ENCODE measurements around the gene CLASP1. TPM values are rescaled to one million over a fixed set of nuclear protein-coding genes. Genes with fewer than 3 reads are reported as not detected.

The CLASP1 gene
- total and polyA plus RNA-seq, 2 donors (not counting 3 experiments of a cell fraction or from before 2014, with no cell fraction given) = 10.0 to 57.9 TPM

DNA sequence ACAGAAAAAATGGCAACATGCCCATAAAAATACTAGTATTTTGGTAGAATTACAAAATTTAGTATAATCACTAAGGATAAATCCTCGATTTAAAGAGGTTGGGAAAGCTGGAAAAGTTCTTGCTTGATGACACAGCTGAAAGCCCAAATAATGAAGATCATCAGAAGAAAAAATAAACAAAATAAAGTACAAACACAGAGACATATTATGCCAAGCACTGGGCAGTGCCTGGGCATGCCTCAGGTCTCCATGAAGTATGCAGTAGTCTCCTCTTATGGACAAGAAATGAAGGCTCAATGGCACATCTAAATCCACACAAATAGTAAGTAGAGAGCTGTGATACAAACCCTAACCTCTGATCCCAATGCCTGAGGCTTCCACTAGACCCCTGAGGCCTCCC is 60.9 kb downstream of the CLASP1 start:
- BruUV-seq (replicated peaks) = no TSS peak
- H3K9me1 ChIP-seq (replicated peaks; ENCODE audit: control insufficient read depth, extremely low read depth, insufficient read depth, low read length) = no peaks in the 10 kb centered on the region
- TF ChIP-seq, protein P1, sequence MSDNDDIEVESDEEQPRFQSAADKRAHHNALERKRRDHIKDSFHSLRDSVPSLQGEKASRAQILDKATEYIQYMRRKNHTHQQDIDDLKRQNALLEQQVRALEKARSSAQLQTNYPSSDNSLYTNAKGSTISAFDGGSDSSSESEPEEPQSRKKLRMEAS (IDR thresholded peaks at IDR 0.05; ENCODE audit: insufficient read depth, insufficient read length) = no peak
- TF ChIP-seq GATA2 (IDR thresholded peaks at IDR 0.05; ENCODE audit: insufficient read depth, insufficient read length, low read depth, low read length) (no peak), EZH2 (IDR thresholded peaks at IDR 0.05; ENCODE audit: borderline replicate concordance, low read depth, low read length, severe bottlenecking) (no peak), FOS (IDR thresholded peaks at IDR 0.05; ENCODE audit: borderline replicate concordance, insufficient read depth, low read length) (no peak), POLR2A (IDR thresholded peaks at IDR 0.05; ENCODE audit: low read depth, low read length) (no peak), JUN (IDR thresholded peaks at IDR 0.05; ENCODE audit: borderline replicate concordance, insufficient read depth, insufficient read length, low read depth) (no peak)
- TF ChIP-seq, protein P2, sequence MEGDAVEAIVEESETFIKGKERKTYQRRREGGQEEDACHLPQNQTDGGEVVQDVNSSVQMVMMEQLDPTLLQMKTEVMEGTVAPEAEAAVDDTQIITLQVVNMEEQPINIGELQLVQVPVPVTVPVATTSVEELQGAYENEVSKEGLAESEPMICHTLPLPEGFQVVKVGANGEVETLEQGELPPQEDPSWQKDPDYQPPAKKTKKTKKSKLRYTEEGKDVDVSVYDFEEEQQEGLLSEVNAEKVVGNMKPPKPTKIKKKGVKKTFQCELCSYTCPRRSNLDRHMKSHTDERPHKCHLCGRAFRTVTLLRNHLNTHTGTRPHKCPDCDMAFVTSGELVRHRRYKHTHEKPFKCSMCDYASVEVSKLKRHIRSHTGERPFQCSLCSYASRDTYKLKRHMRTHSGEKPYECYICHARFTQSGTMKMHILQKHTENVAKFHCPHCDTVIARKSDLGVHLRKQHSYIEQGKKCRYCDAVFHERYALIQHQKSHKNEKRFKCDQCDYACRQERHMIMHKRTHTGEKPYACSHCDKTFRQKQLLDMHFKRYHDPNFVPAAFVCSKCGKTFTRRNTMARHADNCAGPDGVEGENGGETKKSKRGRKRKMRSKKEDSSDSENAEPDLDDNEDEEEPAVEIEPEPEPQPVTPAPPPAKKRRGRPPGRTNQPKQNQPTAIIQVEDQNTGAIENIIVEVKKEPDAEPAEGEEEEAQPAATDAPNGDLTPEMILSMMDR (IDR thresholded peaks at IDR 0.05; ENCODE audit: extremely low read depth in 1 of 2, insufficient read depth in 1 of 2, low read depth in 1 of 2, low read length in 2 of 2) = no peak
- no peak for DNase-seq (ENCODE audit: low read depth, low spot score)
- no peak overlapping the region for H2AFZ ChIP-seq (ENCODE audit: low read depth, low read length)
- H3K4me2 ChIP-seq (ENCODE audit: insufficient read depth, low read length) = no peak overlapping the region
- no peak overlapping the region for H3K4me3 ChIP-seq (replicated peaks in 1 of 3; ENCODE audit: insufficient read depth in 1 of 3, low read depth in 1 of 3, low read length in 3 of 3)
- ChIA-PET CTCF (interaction anchor here (1.3 kb wide), 1 partner anchor 32 kb away, joined by 3 read pairs; no protein-coding TSS in a partner anchor), POLR2A (no interaction called here)
- H4K20me1 ChIP-seq (replicated peaks; ENCODE audit: control insufficient read depth, extremely low read depth, insufficient read depth, low read length) = peaks cover 3% of the 10 kb centered on the region
- peaks cover 22% of the 10 kb centered on the region for H3K79me2 ChIP-seq (ENCODE audit: control insufficient read depth, insufficient read depth, low read length)
- no peak for FAIRE-seq
- H3K4me1 ChIP-seq (ENCODE audit: control insufficient read depth, extremely low read depth, insufficient read depth, low read length) = no peaks in the 10 kb centered on the region
- intact Hi-C loops (cut with micrococcal nuclease) (no loop called here), dilution Hi-C loops (cut with MboI; ENCODE audit: extremely low pct_ligation_motif_present, low sequenced_read_pairs) (no loop called here)
- no peaks in the 10 kb centered on the region for H3K27me3 ChIP-seq (ENCODE audit: control insufficient read depth in 2 of 2, insufficient read depth in 2 of 2, low read length in 2 of 2)
- no peaks in the 10 kb centered on the region for H3K9me3 ChIP-seq (replicated peaks; ENCODE audit: control insufficient read depth, insufficient read depth, low read length)
- H3K36me3 ChIP-seq (ENCODE audit: control insufficient read depth in 2 of 2, extremely low read depth in 1 of 2, insufficient read depth in 2 of 2, low read length in 2 of 2) = no peaks in the 10 kb centered on the region
- H3K9ac ChIP-seq (replicated peaks; ENCODE audit: extremely low read depth, insufficient read depth, low read length) = no peak overlapping the region
- H3K27ac ChIP-seq (ENCODE audit: insufficient read depth, low read depth, low read length) = no peak overlapping the region

Measured in endothelial cell of umbilical vein (primary cell).